ENCODE measurements around the gene CYP2W1. TPM values are rescaled to one million over a fixed set of nuclear protein-coding genes. Genes with fewer than 3 reads are reported as not detected.

CYP2W1 gene
- total RNA-seq, 4 donors from 2014 or later: not detected

- no peak for TF ChIP-seq CTCF (IDR thresholded peaks at IDR 0.05; ENCODE audit: low read depth)
Measured at GRCh38 chr7:967361-968082, 15.5 kb upstream of the CYP2W1 start.

- TF ChIP-seq CTCF (IDR thresholded peaks at IDR 0.05; ENCODE audit: low read depth): no peak
Measured at GRCh38 chr7:968205-969105, 14.5 kb upstream of the CYP2W1 start.

- TF ChIP-seq CTCF (IDR thresholded peaks at IDR 0.05; ENCODE audit: low read depth): no peak
Measured at GRCh38 chr7:969403-969802, 13.6 kb upstream of the CYP2W1 start.

- TF ChIP-seq CTCF (IDR thresholded peaks at IDR 0.05; ENCODE audit: low read depth): no peak
Measured at GRCh38 chr7:970744-971143, 12.2 kb upstream of the CYP2W1 start.

GRCh38 chr7:972110-972509, 10.9 kb upstream of the CYP2W1 start:
- no peak for TF ChIP-seq CTCF (IDR thresholded peaks at IDR 0.05; ENCODE audit: low read depth)

GRCh38 chr7:972676-973309, 10.2 kb upstream of the CYP2W1 start:
- TF ChIP-seq CTCF (IDR thresholded peaks at IDR 0.05; ENCODE audit: low read depth): no peak

GRCh38 chr7:973312-973711, 9.7 kb upstream of the CYP2W1 start:
- no peak for TF ChIP-seq CTCF (IDR thresholded peaks at IDR 0.05; ENCODE audit: low read depth)

Data from subcutaneous adipose tissue (tissue), 4 donors.